ENCODE measurements around the gene AMOT.

Gene AMOT

DNA sequence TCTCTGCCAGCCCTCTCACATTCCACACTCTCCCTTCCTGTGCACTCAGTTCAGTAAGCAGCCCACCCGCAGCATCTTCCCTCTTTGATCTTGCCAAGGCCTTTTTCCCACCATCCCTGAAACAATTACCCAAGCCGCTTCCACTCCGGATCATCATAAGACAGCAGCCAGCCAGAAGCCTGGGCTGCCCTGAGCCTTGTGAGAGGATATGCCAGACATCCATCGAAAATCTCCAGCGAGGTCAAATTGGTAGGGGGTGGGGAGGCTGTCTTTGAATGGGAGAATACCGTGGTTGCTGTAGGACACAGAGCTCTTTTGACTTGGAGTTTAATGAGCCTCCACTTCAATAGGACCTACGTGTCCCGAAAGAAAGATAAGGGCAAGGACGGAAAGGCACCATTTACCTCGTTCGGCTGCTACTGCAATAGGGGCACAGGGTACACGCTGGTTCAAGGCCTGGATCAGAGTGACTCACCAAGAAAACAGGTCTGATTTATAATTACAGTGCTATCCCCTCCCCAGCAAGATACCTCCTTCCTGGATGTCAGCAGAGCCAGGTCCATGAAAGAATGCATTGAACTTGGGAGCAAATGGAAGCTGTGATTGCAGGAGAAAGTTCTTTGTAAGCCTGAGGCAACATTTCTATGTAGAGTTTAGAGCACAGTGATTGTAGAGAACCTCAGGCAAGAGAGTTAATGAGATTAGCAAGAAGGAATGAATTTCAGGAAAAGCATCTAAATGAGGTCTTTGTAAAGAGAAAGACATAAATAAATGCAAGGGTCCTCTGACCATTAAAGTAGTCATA lies 39.5 kb downstream of the AMOT start:
- DNase-seq (ENCODE audit: low read depth in 2 of 2) = no peak

DNA sequence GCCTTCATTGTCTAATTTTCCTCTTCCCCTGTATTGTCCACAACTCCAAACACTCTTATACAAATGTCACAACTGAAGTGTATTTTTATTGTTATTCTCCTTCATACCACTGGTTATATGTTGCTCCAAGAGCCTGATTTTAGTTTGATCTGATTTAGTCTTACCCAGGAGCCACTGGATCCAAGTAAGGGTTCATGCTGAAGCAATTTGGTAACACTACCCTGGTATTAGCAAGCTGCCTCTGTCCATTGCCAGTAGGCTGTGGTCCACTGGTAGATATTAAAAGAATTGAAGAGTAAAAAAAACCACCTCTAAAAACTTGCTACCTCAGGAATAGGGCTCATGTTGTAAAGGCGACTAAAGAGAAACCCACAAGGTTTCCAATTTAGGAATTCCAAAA lies 41.2 kb downstream of the AMOT start:
- DNase-seq (ENCODE audit: low read depth in 2 of 2) = no peak

DNA sequence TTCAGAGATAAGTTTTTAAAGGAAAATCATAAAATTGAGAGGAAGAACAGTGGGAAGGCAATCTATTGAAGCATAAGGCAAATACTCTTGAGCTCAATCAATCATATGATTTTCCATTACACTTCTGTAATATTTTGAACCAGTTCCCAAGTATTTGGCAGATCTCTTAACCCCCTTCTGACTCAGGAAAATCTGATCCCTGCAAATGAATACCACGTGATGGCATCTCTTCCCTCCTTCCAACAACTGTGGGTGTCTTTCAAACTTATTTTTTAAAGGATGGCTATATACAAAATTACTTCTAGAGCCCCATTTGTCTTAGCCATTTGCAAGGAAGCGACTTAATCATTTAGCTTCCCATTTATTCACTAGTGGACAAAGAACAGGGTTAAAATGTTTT lies 41.9 kb downstream of the AMOT start:
- DNase-seq (ENCODE audit: low read depth in 2 of 2) = no peak

DNA sequence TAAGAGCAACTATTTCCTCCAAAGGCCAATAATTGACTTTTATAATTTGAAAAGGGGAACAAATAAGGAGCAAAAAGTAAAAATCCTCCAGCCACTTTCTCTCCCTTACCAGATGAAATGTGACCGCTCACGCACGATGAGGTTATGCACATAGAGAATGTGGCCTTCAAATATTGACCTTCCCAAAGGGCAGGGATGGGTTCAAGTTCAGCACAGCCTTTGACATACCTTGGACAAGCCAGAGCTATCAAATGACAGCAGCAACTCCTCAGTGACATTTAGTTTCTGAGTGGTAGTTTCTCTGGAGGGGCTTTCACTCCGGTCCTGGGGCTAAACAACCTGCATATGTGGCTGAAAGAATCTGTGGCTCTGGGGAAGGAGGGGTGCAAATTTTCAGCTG lies 50.7 kb downstream of the AMOT start:
- DNase-seq (ENCODE audit: low read depth in 2 of 2) = no peak

DNA sequence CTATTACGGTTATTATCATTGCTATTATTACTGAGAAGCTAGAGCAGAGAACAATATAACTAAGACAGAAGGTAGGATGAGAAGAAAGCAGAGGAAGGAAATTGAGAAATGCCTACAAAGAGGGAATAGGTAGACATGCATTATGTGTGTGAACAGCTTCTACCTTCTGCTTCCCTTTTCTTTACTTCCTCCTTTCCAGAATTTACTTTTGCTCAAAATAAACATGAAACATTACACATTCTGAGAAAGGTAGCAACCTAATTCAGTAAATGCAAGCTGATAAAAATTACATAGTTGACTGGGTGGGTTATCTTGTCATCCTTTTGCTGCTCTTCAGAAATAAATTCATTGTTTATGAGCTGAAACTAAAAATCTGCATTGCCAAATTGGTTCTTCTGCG lies 54.6 kb downstream of the AMOT start:
- no peak for DNase-seq (ENCODE audit: low read depth in 2 of 2)

DNA sequence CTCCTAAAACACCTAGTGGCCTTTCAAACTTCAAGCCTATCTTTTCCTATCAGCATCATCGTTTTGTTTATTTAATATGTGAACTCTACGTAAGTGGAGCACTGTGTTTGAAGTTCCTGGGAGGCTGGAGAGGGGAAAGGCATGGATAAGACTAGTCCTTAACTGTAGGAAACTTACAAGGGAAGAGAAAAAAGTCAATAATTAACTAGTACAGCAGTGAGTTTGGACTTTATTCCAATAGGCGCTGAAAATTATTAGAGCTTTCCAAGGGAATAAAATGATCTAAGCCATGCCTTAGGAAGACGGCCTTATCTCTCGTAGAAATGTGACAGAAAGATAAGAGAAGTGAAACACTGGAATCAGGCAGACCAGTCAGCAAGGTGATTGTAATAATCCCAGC lies 55.3 kb downstream of the AMOT start:
- no peak for DNase-seq (ENCODE audit: low read depth in 2 of 2)

DNA sequence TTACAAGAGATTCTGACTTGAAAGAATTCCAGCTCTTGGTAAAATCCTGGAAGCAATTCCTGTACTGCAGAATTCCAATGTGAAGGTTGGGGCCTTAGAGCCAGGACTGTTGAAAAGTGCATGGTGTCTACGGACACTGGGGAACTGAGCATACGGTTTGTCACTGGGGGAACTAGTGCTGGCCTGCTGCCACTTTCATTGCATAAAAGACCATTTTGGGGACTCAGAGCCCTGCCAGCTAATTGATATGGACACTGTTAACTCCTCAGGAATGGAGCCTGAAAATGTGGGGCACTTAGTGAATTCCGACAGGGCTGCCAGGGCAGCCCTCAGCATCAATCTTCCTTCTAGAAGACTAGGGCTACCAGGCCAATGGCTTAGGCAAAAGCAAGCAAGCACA lies 55.9 kb downstream of the AMOT start:
- DNase-seq (ENCODE audit: low read depth in 2 of 2) = no peak

DNA sequence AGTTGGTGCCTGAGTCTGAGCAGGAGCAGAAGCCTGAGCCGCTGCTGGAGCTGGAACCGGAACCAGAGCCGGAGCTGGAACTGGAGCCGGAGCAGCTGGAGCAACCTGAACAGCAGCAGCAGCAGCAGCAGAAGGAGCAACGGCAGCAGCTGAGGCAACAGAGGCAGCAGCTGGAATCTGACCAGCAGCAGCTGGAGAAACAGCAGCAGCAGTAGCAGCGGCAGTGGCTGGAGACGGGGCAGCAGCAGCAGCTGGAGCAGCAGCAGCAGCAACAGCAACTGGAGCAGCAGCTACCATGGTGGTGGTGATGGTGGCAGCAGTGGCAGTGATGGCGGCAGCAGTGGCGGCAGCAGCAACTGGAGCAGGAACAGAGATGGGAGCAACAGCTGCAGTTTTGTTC lies 61.5 kb downstream of the AMOT start:
- no peak for DNase-seq (ENCODE audit: low read depth in 2 of 2)

DNA sequence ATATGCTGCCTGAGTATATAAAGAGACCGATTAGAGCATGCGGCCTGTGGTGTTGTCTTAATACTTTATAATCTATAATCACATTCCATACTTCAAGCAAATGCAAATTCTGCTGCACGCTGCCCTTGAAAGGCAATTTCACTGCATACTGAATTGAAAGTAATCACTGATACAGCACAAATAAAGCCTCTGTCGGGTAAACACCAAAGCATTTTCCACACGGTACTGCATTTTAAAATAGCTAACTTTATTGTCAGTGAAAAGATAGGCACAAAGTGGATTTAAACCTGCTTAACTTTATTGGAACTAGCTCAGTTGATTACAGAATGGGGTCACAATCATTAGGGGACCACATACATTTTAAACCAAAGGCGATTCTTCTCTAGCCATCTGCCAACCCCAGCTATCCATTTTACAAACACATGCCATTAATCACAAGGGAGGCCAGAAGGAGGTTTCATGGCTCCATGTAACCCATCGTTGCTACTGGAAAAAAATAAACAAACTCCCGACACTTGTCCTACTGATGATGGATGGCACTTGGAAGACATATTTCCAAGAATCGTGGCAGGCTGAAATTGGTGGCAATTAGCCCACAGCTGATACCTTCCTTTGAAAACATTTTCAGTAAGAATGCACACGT lies 65.9 kb downstream of the AMOT start:
- no peak for DNase-seq (ENCODE audit: low read depth in 2 of 2)

DNA sequence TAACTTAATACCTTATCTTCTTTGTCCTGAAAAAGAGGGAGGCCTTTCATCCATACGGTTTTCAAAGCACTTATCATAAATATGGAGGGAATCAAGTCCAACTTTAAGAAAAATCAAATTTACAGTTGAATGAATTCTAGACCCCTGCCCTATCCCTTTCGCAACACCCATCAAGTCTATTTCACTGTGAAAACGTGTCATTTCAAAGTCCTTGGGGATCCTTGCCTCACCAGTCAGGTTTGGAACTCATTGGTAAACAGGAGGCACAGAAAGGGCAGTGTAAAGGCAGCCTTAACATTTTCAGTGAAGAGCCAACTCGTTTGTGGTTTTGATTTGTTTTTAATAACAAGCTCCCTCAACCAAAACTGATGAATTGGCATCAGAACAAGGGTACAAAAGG lies 66.5 kb downstream of the AMOT start:
- no peak for DNase-seq (ENCODE audit: low read depth in 2 of 2)

DNA sequence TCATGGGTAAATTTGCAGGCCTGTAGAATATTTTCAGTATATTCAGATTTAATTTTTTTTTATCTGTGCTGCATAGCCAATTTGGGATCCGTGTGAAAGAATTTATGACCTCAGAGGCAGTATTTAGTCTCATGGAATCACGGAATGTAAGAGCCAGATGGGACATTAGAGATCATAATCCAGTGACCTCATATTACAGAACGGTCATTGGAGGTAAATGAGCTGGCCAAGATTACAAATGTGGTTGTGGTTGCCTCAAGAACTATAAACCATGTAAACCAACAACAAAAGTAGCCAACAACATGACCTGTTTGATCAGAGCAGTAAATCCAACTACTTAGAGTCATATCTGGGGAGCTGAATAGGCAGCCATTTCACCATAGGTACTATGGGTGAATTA lies 71.6 kb downstream of the AMOT start:
- no peak for DNase-seq (ENCODE audit: low read depth in 2 of 2)

DNA sequence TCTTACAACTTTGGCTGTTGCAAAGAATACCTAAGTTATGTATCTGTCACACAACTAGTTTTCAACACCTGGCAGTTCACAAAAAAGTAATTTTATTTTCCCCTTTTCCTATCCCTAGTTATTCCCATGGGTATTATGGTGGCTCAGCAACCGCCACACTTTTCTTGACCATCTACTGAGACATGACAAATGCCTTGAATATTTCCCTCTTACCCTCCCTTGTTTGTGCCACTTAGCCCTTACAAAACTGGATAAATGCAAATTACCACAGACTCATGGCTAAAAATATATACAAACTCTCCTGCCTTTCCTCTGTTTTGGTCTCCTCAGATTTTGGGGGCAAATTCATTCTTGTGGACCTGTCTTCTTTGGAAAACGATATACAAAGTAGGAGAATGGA lies 72.1 kb downstream of the AMOT start:
- no peak for DNase-seq (ENCODE audit: low read depth in 2 of 2)

DNA sequence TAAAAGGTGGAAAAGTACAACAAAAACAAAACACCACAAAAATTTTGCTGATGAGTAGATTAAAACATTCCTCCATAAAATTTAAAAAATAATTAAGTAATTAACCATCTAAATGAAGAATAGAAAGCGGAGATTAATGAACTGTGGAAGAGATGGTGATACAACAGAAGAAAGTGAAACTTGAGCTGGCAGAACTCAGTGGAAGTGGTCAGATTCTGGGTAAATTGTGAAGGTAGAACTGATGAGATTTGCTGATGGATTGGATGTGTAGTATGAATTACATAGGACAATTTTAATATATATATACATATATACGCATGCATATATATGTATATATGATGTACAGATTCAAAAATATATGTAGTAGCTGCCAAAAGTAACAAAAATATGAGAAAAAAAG lies 73.9 kb downstream of the AMOT start:
- DNase-seq (ENCODE audit: low read depth in 2 of 2) = no peak

DNA sequence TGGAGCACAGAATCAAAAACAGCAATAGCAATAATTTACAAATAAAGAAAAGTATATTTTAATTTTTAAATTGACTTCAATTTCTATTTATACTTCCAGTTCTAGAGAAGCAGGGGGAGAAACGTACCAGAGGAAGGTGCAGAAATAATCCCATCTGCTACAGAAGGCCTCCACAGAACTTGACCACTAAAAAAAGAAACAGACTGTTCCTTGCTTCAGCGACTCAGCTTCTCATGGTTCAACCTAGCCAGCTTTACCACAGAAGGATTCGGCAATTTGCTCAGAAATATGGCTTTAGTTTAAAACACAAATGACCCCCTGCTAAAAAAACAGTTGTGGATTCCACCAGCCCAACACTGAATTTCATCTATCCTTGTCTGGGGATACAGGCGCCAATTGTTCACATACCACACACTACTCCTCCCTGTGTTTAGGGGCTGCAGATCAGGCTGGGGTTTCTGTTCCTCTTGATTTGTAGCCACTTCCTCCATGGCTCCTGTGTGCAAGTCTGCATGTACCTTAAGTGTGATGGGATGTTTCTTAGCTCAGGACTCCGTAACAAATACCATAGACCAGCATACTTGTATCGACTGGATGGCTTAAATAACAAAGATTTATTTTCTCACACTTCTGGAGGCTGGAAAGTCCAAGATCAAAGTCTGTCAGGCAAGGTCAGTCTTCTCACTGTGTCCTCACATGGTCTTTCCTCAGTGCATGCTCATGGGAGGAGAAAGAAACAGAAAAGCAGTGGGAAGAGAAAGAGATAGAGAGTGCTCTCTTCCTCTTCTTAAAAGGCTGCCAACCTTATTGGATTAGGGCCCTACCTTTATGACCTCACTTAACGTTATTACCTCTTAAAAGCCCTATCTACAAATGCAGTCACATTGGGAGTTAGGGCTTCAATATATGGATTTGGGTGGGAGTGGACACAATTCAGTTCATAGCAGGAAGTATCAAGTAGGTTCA lies 79.1 kb downstream of the AMOT start:
- no peak for DNase-seq (ENCODE audit: low read depth in 2 of 2)

DNA sequence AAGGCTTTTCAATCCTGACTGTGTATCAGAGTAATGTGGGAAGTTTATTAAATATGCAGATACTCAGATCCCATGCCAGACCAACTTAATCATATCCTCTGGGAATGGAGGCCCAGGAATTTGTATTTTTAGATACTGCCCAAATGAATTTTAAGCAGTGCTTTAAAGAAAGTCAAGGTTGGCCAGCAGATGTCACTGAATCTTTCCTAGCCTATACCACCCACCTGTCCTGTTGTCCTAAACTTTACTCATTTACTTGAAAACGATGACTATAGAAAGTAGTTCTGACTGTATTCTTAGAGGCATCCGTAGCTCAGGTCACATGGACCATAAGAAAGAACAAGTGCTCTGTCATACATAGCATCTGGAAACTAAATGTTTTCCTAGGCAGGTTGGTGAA lies 79.9 kb downstream of the AMOT start:
- DNase-seq (ENCODE audit: low read depth in 2 of 2) = peak in 1 of 2 experiments; percentile 9

DNA sequence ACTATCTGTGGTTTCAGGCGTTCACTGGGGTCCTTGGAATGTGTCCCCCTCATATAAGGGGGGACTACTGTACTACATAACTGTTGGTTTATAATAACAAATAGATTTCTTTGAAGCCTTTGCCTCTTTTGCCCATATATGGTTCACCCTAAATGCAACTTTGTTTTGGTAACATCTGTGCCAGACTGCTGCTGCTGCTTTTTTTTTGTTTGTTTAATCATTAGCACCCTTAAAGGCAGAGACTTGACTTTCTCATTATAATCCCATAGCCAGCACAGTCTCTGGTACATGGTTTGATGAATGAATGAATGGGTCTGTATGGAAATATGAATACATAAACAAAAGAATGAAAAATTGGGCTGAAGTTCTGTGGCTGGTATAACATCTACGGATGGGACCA lies 80.7 kb downstream of the AMOT start:
- no peak for DNase-seq (ENCODE audit: low read depth in 2 of 2)

DNA sequence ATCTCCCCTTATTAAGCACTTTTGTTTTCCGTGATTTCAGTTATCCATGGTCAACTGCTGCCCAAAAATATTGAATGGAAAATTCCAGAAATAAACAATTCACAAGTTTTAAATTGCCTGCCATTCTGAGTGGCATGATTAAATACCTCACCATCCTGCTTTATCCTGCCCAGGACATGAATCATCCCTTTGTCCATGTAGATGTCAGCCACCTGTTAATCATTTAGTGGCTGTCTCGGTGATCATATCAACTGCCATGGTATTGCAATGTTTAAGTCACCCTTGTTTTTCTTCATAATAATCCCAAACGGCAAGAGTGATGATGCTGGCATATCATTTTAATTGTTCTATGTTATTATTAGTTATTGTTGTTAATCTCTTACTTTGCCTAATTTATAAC lies 81.1 kb downstream of the AMOT start:
- no peak for DNase-seq (ENCODE audit: low read depth in 2 of 2)

DNA sequence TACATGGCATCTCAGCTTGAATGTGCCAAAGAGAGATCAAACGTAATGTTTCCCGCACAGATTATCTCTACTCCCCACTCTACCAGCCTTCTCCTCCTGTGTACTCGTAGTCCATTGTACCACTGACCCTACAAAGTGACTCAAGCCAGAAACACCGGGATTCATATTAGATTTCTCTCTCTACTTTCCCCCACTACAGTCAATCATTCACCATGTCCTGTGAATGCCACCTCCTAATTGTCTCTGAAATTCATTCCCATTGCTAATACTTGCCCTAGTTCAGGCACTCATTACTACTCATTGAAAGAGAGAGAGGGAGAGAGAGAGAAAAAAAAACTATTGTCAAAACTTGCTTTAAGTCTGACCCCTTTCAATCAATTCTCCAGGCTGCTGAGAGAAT lies 82.7 kb downstream of the AMOT start:
- no peak for DNase-seq (ENCODE audit: low read depth in 2 of 2)

DNA sequence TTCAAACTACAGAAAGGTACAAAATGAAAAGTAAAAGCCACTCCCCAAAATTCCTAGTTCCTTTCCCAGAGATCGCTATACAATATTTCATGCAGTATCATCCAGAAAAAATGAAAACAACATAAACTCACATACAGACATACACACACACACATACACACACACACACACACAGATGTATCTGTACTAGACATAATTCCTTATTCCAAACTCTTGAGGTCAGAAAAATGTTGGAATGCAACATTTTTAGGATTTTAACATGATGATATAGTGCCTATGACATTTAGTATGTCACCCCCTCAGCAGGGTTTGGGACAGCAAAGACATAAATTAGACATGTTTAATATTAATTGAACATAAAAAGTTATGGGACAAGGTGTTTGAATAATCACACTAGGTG lies 87.5 kb downstream of the AMOT start:
- DNase-seq (ENCODE audit: low read depth in 2 of 2) = peak in 1 of 2 experiments; percentile 30

DNA sequence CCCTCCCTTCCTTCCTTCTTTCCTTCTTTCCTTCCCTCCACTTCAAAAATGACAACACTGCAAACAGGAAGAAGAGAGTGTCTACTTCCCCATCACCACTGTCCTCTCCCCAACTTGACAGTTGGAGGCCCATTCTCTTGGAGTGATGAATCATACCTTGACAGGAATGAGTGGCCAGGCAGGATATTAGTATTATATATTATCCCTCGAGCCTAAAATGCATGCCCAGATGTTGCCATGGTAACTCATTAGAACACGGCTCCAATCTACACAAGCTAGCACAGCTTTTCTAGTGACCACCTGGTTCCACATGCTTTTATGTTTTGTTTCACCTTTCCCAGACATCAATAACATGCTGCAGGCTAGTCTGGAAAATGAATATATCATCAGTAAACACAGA lies 89.6 kb downstream of the AMOT start:
- no peak for DNase-seq (ENCODE audit: low read depth in 2 of 2)

DNA sequence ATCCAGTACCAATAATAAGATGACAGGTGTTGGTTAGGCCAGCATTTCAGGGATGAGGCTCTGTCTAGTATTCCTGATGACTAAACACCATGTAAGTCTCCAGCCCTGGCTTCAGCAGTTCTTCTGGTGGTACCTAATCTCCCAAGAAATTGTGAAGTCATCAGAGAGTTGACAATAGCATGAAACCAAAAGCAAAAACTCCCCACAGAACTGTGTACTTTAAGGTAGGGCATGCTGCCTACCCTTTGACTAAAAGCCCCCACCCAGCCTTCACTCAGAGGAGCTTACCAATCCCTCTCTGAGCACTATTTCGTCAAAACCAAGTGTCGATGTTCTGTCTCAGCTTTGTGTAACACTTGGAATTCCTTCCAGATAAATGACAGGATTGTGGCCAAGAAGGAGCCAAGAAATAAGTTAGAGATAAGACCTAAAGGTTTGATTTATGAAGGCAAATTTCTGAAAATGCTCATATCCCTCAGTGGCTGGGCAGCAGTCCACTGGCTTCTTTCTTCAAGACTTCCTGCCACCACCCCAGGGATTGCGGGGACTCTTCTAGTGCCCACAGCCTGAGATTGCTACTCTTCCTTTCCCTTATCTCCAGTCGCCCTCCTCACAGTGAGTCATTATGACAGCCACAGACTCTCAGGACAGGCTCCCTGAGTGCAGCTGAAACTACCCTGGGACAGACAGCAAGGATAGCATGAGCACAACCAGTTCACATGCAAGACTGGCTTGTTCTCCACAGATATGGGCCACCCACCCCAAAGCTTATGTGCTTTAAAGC lies 93.6 kb downstream of the AMOT start:
- no peak for DNase-seq (ENCODE audit: low read depth in 2 of 2)

Data from fibroblast of skin of left biceps (primary cell).